ENCODE results near the gene HMGCL. TPM values are rescaled to one million over a fixed set of nuclear protein-coding genes. Genes with fewer than 3 reads are reported as not detected.
"Not testable (repeated sequence)": the region's sequence is repeated elsewhere in the genome, so short reads cannot be mapped to it uniquely, and the experiment has no call there.

Gene HMGCL
- total RNA-seq, 1 donor = 38.1 TPM

DNA sequence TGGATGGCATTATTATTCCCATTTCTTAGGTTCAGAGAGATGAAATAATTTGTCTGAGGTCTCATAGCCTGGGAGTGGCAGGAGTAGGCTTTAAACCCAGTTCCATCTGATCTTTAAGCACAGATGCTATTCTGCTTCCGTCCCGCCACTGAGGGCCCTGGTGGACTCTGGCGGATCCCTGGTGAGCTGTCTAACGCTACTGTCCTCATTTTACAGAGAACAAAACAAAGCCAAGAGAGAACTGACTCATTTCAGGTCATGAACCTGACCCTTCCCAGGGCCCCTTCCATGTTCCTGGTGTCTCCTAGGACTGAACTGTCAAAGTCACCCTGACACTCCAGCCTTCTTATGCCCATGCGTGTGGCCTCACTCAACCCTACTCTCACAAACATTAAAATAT is 21.6 kb downstream of the HMGCL start:
- no peak overlapping the region for H3K4me3 ChIP-seq (ENCODE audit: low read depth, low read length)
- TF ChIP-seq, protein P1, sequence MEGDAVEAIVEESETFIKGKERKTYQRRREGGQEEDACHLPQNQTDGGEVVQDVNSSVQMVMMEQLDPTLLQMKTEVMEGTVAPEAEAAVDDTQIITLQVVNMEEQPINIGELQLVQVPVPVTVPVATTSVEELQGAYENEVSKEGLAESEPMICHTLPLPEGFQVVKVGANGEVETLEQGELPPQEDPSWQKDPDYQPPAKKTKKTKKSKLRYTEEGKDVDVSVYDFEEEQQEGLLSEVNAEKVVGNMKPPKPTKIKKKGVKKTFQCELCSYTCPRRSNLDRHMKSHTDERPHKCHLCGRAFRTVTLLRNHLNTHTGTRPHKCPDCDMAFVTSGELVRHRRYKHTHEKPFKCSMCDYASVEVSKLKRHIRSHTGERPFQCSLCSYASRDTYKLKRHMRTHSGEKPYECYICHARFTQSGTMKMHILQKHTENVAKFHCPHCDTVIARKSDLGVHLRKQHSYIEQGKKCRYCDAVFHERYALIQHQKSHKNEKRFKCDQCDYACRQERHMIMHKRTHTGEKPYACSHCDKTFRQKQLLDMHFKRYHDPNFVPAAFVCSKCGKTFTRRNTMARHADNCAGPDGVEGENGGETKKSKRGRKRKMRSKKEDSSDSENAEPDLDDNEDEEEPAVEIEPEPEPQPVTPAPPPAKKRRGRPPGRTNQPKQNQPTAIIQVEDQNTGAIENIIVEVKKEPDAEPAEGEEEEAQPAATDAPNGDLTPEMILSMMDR (IDR thresholded peaks at IDR 0.05; ENCODE audit: insufficient read depth, low read length) = no peak
- DNase-seq (ENCODE audit: low read depth) = no peak

DNA sequence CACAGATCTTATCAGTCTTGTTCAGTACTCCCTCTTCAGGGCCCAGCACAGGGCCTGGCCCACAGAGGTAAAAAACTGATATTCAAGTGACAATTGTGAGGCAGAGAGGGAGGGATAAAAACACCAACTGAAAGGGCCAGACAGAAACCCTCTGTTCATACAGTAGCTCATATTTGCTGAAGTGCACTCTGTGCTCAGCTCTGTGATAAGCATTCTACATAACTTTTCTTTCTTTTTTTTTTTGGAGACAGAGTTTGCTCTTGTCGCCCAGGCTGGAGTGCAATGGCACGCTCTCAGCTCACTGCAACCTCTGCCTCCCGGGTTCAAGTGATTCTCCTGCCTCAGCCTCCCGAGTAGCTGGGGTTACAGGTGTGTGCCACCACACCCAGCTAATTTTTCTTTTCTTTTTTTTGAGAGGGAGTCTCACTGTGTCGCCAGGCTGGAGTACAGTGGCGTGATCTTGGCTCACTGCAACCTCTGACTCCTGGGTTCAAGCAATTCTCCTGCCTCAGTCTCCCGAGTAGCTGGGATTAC is 22.4 kb downstream of the HMGCL start:
- H3K4me3 ChIP-seq (ENCODE audit: low read depth, low read length); DNase-seq (ENCODE audit: low read depth): not testable (repeated sequence)

DNA sequence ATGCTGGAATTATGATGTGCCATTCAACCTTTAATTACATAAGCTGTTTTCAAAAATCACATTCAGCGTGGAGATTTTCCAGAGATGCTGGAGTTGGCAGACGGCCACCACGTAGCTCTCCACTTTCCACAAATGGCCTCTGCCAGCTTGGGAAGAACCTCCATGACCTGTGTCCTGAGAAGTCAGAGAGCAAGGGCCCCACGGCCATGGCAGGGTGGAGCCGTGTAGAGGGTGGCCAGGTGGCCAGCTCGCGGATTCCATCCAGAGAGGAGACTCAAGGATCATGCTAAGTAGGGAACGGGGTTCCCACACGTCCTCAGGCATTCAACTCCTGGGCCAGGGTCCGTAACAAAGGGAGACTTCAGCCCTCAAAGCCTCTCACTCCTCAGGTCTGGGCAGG is 23.4 kb downstream of the HMGCL start:
- DNase-seq (ENCODE audit: low read depth) = no peak
- TF ChIP-seq, protein P1 (IDR thresholded peaks at IDR 0.05; ENCODE audit: insufficient read depth, low read length) = no peak
- no peak overlapping the region for H3K4me3 ChIP-seq (ENCODE audit: low read depth, low read length)

DNA sequence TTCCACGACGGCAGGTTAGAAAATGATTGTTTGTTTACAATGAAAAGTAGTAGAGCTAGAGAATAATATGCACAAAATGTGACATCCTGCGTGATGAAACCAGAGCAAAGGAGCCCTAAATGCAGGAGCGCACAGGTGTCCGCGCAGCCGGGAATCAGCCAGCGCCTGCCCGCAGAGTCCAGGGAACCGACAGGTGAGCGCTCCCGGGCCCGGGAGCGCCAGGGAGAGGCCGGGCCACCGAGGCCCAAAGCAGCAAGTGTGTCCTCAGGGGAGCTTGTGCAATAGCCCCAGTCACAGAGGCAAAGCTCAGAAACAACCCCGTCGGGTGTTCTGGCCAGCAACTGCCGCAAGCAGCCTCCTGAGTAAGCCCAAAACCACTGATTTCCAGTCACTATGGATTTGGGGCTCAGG is 23.9 kb downstream of the HMGCL start:
- TF ChIP-seq, protein P1 (IDR thresholded peaks at IDR 0.05; ENCODE audit: insufficient read depth, low read length) = no peak
- no peak for DNase-seq (ENCODE audit: low read depth)

DNA sequence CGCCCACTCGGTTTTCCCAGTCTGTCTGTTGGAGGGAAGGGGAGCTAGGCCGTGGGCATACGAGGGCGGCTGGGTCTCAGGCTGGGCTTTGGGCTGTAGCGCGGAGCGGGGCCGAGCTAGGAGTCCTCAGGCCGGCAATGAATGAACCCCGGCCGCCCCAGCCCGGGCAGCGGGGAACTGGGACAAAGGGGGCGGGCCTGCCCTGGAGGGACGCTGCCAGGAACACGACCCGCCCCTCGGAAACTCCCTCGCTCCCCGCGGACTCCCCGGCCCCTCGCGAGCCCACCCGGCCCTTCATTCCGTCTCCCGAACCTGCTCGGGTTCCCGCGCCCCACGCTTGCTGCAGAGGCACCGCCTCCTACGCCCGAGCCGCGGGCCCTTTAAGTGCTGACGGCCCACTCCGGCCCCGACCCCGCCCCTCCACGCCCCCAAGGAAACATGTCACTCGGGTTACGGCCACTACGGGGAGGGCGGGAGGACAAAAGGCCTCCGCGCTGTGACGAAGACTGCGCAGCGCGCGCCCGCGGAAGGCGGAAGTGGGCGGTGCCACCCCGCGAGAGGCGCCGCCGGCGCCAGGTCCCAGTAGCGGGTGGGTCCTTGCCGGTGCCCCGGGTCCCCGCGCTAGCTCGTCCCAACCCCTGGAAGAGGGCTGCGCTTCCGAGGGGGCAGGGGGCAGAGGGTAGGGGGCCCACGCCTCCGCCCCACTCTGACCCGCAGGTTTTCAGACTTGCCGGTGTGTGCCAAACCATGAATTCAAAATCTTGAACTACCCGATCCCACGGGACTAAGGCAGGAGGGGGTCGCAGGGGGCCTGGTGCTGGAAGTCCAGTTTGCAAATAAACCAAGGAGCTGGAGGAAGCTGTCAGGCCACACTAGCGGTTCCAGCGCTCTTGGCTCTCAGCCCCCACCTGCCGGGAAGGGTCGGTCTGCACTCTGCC is 24.6 kb downstream of the HMGCL start, which contains the start of gene GALE:
TSS of gene GALE (minus strand) at position 355 of the 938 bp plus-strand sequence. CDS start 1,747 bp downstream, outside the sequence.
- TF ChIP-seq, protein P1 (IDR thresholded peaks at IDR 0.05; ENCODE audit: insufficient read depth, low read length) = no peak
- peak; percentile 91 for DNase-seq (ENCODE audit: low read depth)

More for the DNA sequence above, 23.9 kb downstream of the HMGCL start:
- peak overlapping the region; percentile 84 for H3K4me3 ChIP-seq (ENCODE audit: low read depth, low read length)

DNA sequence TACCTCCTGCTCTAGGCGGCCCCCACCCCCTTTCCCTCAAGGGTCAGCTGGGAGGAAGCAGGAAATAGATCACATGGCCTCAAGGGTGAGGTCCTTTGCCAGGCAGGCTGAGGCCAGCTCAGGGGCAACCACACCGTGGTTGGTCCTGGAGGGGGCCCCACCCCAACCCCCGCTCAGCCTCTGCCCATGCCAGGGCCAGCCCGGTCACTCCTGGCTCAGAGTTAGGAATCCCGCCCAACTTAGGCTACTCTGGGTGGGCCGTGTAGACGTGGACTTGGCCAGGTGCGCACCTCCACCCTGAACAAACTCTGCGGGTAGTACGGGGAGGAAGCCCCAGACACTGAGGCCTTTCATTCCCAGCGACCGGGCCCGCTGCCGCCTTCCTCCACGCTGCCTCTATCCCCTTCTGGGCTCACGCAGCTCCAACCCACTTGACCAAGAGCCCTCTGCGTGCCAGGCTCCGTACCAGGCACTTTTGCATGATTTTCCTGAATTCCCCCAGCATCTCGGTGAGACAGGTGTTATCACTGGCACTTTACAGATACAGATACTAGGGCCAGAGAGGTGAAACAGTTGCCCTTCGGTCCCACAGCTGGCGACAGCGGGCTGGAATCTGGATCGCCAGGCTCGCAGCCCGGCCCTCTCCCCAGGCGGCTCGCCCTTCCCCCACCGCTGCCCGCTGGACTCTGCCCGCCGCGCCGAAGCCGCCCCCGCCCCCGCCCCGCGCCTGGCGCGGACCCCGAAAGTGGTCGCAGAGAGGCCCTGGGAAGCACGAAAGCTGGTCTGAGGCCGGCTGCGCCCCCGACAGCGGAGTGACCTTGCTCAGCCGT is 25.4 kb downstream of the HMGCL start:
- peak; percentile 34 for DNase-seq (ENCODE audit: low read depth)
- TF ChIP-seq, protein P1 (IDR thresholded peaks at IDR 0.05; ENCODE audit: insufficient read depth, low read length) = no peak
- peak overlapping the region; percentile 84 for H3K4me3 ChIP-seq (ENCODE audit: low read depth, low read length)

More for the DNA sequence above, 24.6 kb downstream of the HMGCL start, which contains the start of gene GALE:
- H3K4me3 ChIP-seq (ENCODE audit: low read depth, low read length) = peak within 1 kb of the TSS; percentile 84
